Fibroblast of skin of left quadriceps (primary cell): Measurements from ENCODE around the gene NUP210.

ENCODE experiments used
- DNase-seq, 2 experiments: peaks; one replicate each; pipeline ENCODE4 v3.0.0-alpha.2; 2013; ENCODE audit warnings: low read depth in 2 of 2

NUP210 gene

GRCh38 chr3:13375464-13375863 is 44.7 kb downstream of the NUP210 start:
- no peak for DNase-seq

GRCh38 chr3:13373975-13374586 is 46.0 kb downstream of the NUP210 start:
- no peak for DNase-seq

- no peak for DNase-seq
Observed at GRCh38 chr3:13372656-13373055, 47.5 kb downstream of the NUP210 start.

GRCh38 chr3:13372126-13372525 is 48.0 kb downstream of the NUP210 start:
- DNase-seq, result no peak

GRCh38 chr3:13371100-13372075 is 48.7 kb downstream of the NUP210 start:
- DNase-seq, result no peak

- no peak for DNase-seq
Observed at GRCh38 chr3:13370609-13371008, 49.5 kb downstream of the NUP210 start.

- DNase-seq, result no peak
Observed at GRCh38 chr3:13370055-13370454, 50.1 kb downstream of the NUP210 start.

GRCh38 chr3:13368834-13369233 is 51.3 kb downstream of the NUP210 start:
- DNase-seq, result no peak

GRCh38 chr3:13367728-13368127 is 52.4 kb downstream of the NUP210 start:
- no peak for DNase-seq

- DNase-seq, result no peak
Observed at GRCh38 chr3:13365390-13366379, 54.4 kb downstream of the NUP210 start.

- no peak for DNase-seq
Observed at GRCh38 chr3:13364602-13365271, 55.4 kb downstream of the NUP210 start.

GRCh38 chr3:13362551-13362950 is 57.6 kb downstream of the NUP210 start:
- DNase-seq, result no peak

GRCh38 chr3:13359916-13360315 is 60.2 kb downstream of the NUP210 start:
- DNase-seq, result no peak

GRCh38 chr3:13358643-13359042 is 61.5 kb downstream of the NUP210 start:
- no peak for DNase-seq

- DNase-seq, result no peak
Observed at GRCh38 chr3:13358051-13358450, 62.1 kb downstream of the NUP210 start.

GRCh38 chr3:13357074-13357473 is 63.0 kb downstream of the NUP210 start:
- DNase-seq, result no peak

GRCh38 chr3:13353936-13354542 is 66.1 kb downstream of the NUP210 start:
- no peak for DNase-seq

- DNase-seq, result no peak
Observed at GRCh38 chr3:13353506-13353905, 66.6 kb downstream of the NUP210 start.

- no peak for DNase-seq
Observed at GRCh38 chr3:13352621-13353131, 67.4 kb downstream of the NUP210 start.

- no peak for DNase-seq
Observed at GRCh38 chr3:13349823-13350222, 70.3 kb downstream of the NUP210 start.
